Keratinocyte (primary cell): Measurements from ENCODE around the gene RUNX1. TPM values are rescaled to one million over a fixed set of nuclear protein-coding genes. Genes with fewer than 3 reads are reported as not detected.

Experiments
- DNase-seq: peaks from one replicate; pipeline ENCODE4 v3.0.0-alpha.2; 2011; ENCODE audit warnings: low read depth, missing footprints, low spot score
- FAIRE-seq: peaks from 2 replicates; lab custom pipeline; 2011; peaks lifted over from hg19 to GRCh38; lab: Jason Lieb, UNC
- H2AFZ ChIP-seq: 2 replicates; pipeline ENCODE4 v1.6.0; 2012; ENCODE audit warnings: low read length, control low read depth, inconsistent platforms; ENCODE audit not compliant: control insufficient read depth
- H3K27ac ChIP-seq: 2 replicates; pipeline ENCODE4 v1.5.1; 2011; ENCODE audit warnings: low read length; ENCODE audit not compliant: control insufficient read depth, insufficient read depth
- H3K27me3 ChIP-seq: 3 replicates; pipeline ENCODE4 v1.6.0; 2011; ENCODE audit warnings: low read length; ENCODE audit not compliant: control insufficient read depth, insufficient read depth; ENCODE audit errors: extremely low read depth
- H3K36me3 ChIP-seq, 2 experiments: 2 replicates in 1 of 2; 3 replicates in 1 of 2; pipeline ENCODE4 v1.5.1; 2011; ENCODE audit warnings: low read length in 2 of 2, mild to moderate bottlenecking in 1 of 2; ENCODE audit not compliant: control insufficient read depth in 2 of 2, insufficient read depth in 2 of 2; ENCODE audit errors: extremely low read depth in 1 of 2
- H3K4me1 ChIP-seq: 3 replicates; pipeline ENCODE4 v1.5.1; 2011; ENCODE audit warnings: low read length; ENCODE audit not compliant: control insufficient read depth, insufficient read depth; ENCODE audit errors: extremely low read depth
- H3K4me2 ChIP-seq: 3 replicates; pipeline ENCODE4 v1.6.0; 2011; ENCODE audit warnings: low read depth, low read length; ENCODE audit not compliant: control insufficient read depth, insufficient read depth; ENCODE audit errors: extremely low read depth
- H3K4me3 ChIP-seq, 3 experiments: fragments of 200-600 bp in 1 of 3; sonication (generic) in 1 of 3; 2 replicates in 2 of 3; 3 replicates in 1 of 3; pipeline ENCODE4 v1.5.1; 2011 to 2016; ENCODE audit warnings: low read length in 3 of 3, mild to moderate bottlenecking in 3 of 3, control low read depth in 2 of 3, inconsistent platforms in 1 of 3, low read depth in 1 of 3, mixed read lengths in 1 of 3, mixed run types in 1 of 3, moderate library complexity in 1 of 3; ENCODE audit not compliant: control insufficient read depth in 2 of 3, insufficient read depth in 2 of 3; ENCODE audit errors: extremely low read depth in 1 of 3
- H3K79me2 ChIP-seq: 2 replicates; pipeline ENCODE4 v1.6.0; 2012; ENCODE audit warnings: low read length; ENCODE audit not compliant: control insufficient read depth, insufficient read depth
- H3K9ac ChIP-seq: 3 replicates; pipeline ENCODE4 v1.6.0; 2011; ENCODE audit warnings: low read length; ENCODE audit not compliant: control insufficient read depth, insufficient read depth; ENCODE audit errors: extremely low read depth
- H3K9me1 ChIP-seq: 3 replicates; pipeline ENCODE4 v1.6.0; 2011; ENCODE audit warnings: low read length; ENCODE audit not compliant: control insufficient read depth, insufficient read depth; ENCODE audit errors: extremely low read depth
- H3K9me3 ChIP-seq: 2 replicates; pipeline ENCODE4 v1.5.1; 2012; ENCODE audit warnings: low read depth, low read length; ENCODE audit not compliant: control insufficient read depth
- H4K20me1 ChIP-seq: 3 replicates; pipeline ENCODE4 v1.6.0; 2011; ENCODE audit warnings: low read length; ENCODE audit not compliant: control insufficient read depth, insufficient read depth; ENCODE audit errors: extremely low read depth
- CTCF ChIP-seq, 3 experiments: IDR thresholded peaks in 1 of 3; conservative IDR thresholded peaks in 1 of 3; optimal IDR thresholded peaks in 1 of 3; 2 replicates in 2 of 3; 3 replicates in 1 of 3; pipeline versions ENCODE3 to v1.5.1; 2011; ENCODE audit warnings: low read length in 3 of 3, mild to moderate bottlenecking in 3 of 3, moderate library complexity in 2 of 3, control low read depth in 1 of 3, inconsistent platforms in 1 of 3; ENCODE audit not compliant: insufficient read depth in 2 of 3; ENCODE audit errors: extremely low read depth in 1 of 3
- EZH2 ChIP-seq: IDR thresholded peaks from one replicate; pipeline ENCODE4 v1.6.1; 2012; ENCODE audit warnings: inconsistent platforms, mild to moderate bottlenecking, low read length, moderate library complexity
- dilution Hi-C: fragments of 300-500 bp; cut with MboI; formaldehyde crosslinking; loops from one replicate; pipeline ENCODE4 v1.7.0; 2020; ENCODE audit warnings: low sequenced_read_pairs; ENCODE audit not compliant: extremely low pct_ligation_motif_present
- polyA plus RNA-seq, 5 experiments: library from polyadenylated mRNA; depleted of rRNA in 3 of 5; stranded (reverse) in 3 of 5; stranded (forward) in 1 of 5; unstranded in 1 of 5; fragments of >200 nt; gene quantifications; 1 replicate in 1 of 5; 2 replicates in 3 of 5; 3 replicates in 1 of 5; pipeline versions ENCODE4 v1.2.1 to v1.2.3, GENCODE V29; 2011 to 2012; ENCODE audit warnings: missing spikeins in 2 of 5, low read depth in 1 of 5, low replicate concordance in 1 of 5

The RUNX1 gene
- polyA plus RNA-seq, 1 donor (not counting 4 experiments of a cell fraction or from before 2014, with no cell fraction given) = 44.9 TPM

- Histone ChIP-seq H3K9me3 (no peaks in the 10 kb centered on the region), H3K9me1 (no peaks in the 10 kb centered on the region), H3K4me1 (peaks cover 13% of the 10 kb centered on the region), H4K20me1 (no peaks in the 10 kb centered on the region), H3K36me3 (no peaks in the 10 kb centered on the region), H3K9ac (no peak overlapping the region), H3K4me2 (no peak overlapping the region), H3K27ac (no peak overlapping the region), H3K27me3 (no peaks in the 10 kb centered on the region), H3K4me3 (no peak overlapping the region), H3K79me2 (no peaks in the 10 kb centered on the region), H2AFZ (no peak overlapping the region)
- dilution Hi-C loops = no loop called here
- FAIRE-seq (no peak), DNase-seq (no peak)
- TF ChIP-seq CTCF (optimal IDR thresholded peaks at IDR 0.05 in 1 of 3, IDR thresholded peaks at IDR 0.05 in 1 of 3, conservative IDR thresholded peaks at IDR 0.05 in 1 of 3; ENCODE audit: extremely low read depth in 1 of 3, insufficient read depth in 2 of 3, low read length in 3 of 3) = no peak
- no peak for TF ChIP-seq EZH2
Observed at GRCh38 chr21:34989337-34990151, 59.6 kb downstream of the RUNX1 start.

- no peak overlapping the region for H3K9ac ChIP-seq
- H4K20me1 ChIP-seq = no peaks in the 10 kb centered on the region
- H3K36me3 ChIP-seq = no peaks in the 10 kb centered on the region
- H3K9me1 ChIP-seq = no peaks in the 10 kb centered on the region
- dilution Hi-C loops = no loop called here
- H3K9me3 ChIP-seq = no peaks in the 10 kb centered on the region
- no peak for TF ChIP-seq CTCF (optimal IDR thresholded peaks at IDR 0.05 in 1 of 3, IDR thresholded peaks at IDR 0.05 in 1 of 3, conservative IDR thresholded peaks at IDR 0.05 in 1 of 3; ENCODE audit: extremely low read depth in 1 of 3, insufficient read depth in 2 of 3, low read length in 3 of 3)
- no peak for TF ChIP-seq EZH2
- FAIRE-seq (no peak), DNase-seq (no peak)
- no peak overlapping the region for H3K27ac ChIP-seq
- H3K4me1 ChIP-seq = peaks cover 18% of the 10 kb centered on the region
- no peaks in the 10 kb centered on the region for H3K27me3 ChIP-seq
- no peak overlapping the region for H3K4me2 ChIP-seq
- H3K4me3 ChIP-seq = no peak overlapping the region
- no peaks in the 10 kb centered on the region for H3K79me2 ChIP-seq
- no peak overlapping the region for H2AFZ ChIP-seq
Observed at GRCh38 chr21:34988625-34989024, 60.5 kb downstream of the RUNX1 start.
